ENCODE data around the gene TCHH. TPM values are rescaled to one million over a fixed set of nuclear protein-coding genes. Genes with fewer than 3 reads are reported as not detected.

The TCHH gene
- polyA plus RNA-seq, 10 donors: 0.03 to 0.11 (median 0.04) TPM; not detected in 2

DNA sequence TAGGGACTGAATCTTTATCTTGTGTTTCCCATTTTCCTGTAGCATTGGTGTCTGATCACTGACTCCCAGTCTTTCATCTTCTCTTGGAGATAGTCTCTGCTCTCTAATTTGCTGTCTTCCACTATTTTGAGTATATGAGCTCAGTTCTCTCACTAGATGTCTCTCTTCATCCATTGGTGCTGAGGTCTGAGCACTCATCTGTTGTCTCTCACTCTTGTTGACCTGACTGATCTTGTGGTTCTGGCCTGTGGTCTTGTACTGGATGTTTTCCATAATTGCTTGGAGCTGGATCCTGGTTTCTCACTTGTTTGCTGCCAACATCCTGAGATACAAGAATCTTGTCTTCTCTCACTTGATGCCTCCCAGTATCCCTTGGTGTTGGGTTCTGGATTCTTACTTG, 53.3 kb downstream of the TCHH start:
- DNase-seq: no peak

Other genes with a start within 250 kb of the TCHH start
- gene THEM4, start 205.9 kb downstream of the TCHH start, polyA plus RNA-seq (ENCODE audit: insufficient read length in 10 of 10): 10 to 100 TPM in 8 of 10 donors, 1 to 10 TPM in 2; 8.8 to 23.8 (median 14.7) TPM
- 100 to 1,000 TPM; 195 to 408 (median 272) TPM for gene S100A10, start 121.6 kb downstream of the TCHH start, polyA plus RNA-seq (ENCODE audit: insufficient read length in 10 of 10)
- gene S100A11, start 78.4 kb downstream of the TCHH start, polyA plus RNA-seq (ENCODE audit: insufficient read length in 10 of 10): 100 to 1,000 TPM; 144 to 317 (median 205) TPM
- gene TCHHL1, start 26.4 kb downstream of the TCHH start, polyA plus RNA-seq (ENCODE audit: insufficient read length in 10 of 10): not detected
- gene RPTN, start 43.8 kb upstream of the TCHH start, polyA plus RNA-seq (ENCODE audit: insufficient read length in 10 of 10): not detected
- gene HRNR, start 108.7 kb upstream of the TCHH start, polyA plus RNA-seq (ENCODE audit: insufficient read length in 10 of 10): under 1 TPM; 0.04 to 0.66 (median 0.24) TPM
- gene FLG, start 209.8 kb upstream of the TCHH start, polyA plus RNA-seq (ENCODE audit: insufficient read length in 10 of 10): 1 to 10 TPM in 1 of 10 donors, under 1 TPM in 9; 0.12 to 1.3 (median 0.38) TPM
- gene FLG2, start 244.6 kb upstream of the TCHH start, polyA plus RNA-seq (ENCODE audit: insufficient read length in 10 of 10): under 1 TPM in 9 of 10 donors, not detected in 1; 0.01 to 0.08 (median 0.04) TPM